Stimulated activated CD4-positive, alpha-beta T cell treated with anti-CD3 and anti-CD28 coated beads, TNF-alpha, amount 100 ng/mL, for 4 hours (primary cell): ENCODE measurements around the gene HPSE.
"Not testable (repeated sequence)": the region's sequence is repeated elsewhere in the genome, so short reads cannot be mapped to it uniquely, and the experiment has no call there.

Experiments
- DNase-seq, 3 experiments: peaks; one replicate each; pipeline ENCODE4 v3.0.0-alpha.2; 2020; ENCODE audit warnings: low read depth in 3 of 3

The HPSE gene

GRCh38 chr4:83284193-83285054 is 50.2 kb downstream of the HPSE start, which contains the start of gene COQ2:
COQ2 (minus strand) TSS chr4:83284798; CDS start chr4:83284764, 34 bp downstream.
- DNase-seq: peak; percentile 83 to 97 (median 91)

GRCh38 chr4:83283181-83283580 is 51.5 kb downstream of the HPSE start:
- no peak for DNase-seq

GRCh38 chr4:83282049-83282535 is 52.6 kb downstream of the HPSE start:
- peak in 1 of 3 experiments; percentile 37 for DNase-seq

GRCh38 chr4:83281307-83281706 is 53.3 kb downstream of the HPSE start:
- no peak for DNase-seq

DNA sequence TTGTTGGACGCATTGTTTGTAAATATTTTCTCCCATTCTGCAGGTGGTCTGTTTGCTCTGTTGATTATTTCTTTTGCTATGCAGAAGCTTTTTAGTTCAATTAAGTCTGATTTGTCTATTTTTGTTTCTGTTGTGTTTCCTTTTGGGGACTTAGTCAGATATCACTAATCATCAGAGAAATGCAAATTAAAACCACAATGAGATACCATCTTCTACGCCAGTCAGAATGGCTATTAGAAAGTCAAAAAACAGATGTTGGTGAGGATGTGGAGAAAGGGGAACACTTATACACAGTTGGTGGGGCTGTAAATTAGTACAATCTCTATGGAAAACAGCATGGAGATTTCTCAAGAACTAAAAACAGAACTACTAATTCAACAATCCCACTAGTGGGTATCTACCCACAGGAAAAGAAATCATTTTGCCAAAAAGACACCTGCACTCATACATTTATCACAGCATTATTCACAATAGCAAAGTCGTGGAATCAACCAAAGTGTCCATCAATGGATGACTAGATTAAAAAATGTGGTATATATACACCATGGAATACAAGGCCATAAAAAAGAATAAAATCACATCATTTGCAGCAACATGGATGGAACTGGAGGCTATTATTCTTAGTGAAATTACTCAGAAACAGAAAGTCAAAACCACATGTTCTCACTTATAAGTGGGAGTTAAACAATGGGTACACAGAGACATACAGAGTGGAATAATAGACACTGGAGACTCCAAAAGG is 58.2 kb downstream of the HPSE start:
- no peak for DNase-seq

- DNase-seq: not testable (repeated sequence)
These were observed 60.7 kb downstream of the HPSE start for GRCh38 chr4:83273926-83274325.

DNA sequence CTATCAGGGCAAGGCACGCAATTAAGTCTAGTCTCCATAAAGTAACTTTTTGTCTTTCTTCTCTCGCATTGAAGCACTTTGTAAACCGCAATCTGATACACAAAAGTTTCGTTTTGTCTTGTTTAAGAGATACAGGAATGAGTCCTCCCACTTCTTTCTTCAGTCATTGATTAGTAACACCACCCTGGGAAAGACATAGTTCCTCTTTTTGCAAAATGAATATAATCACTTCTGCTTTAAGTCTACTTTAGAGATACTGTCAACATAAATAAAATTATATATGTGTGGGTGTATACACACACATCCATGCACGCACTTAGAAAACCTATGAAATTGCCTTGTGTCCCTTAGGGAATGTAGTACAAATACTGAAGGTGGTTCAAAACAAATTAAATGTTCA is 61.7 kb downstream of the HPSE start:
- no peak for DNase-seq

GRCh38 chr4:83269256-83269655 is 65.4 kb downstream of the HPSE start:
- no peak for DNase-seq

- DNase-seq: no peak
These were observed 66.2 kb downstream of the HPSE start for GRCh38 chr4:83268491-83268890.

GRCh38 chr4:83267830-83268475 is 66.7 kb downstream of the HPSE start:
- no peak for DNase-seq

- DNase-seq: no peak
These were observed 67.4 kb downstream of the HPSE start for GRCh38 chr4:83267121-83267829.

DNA sequence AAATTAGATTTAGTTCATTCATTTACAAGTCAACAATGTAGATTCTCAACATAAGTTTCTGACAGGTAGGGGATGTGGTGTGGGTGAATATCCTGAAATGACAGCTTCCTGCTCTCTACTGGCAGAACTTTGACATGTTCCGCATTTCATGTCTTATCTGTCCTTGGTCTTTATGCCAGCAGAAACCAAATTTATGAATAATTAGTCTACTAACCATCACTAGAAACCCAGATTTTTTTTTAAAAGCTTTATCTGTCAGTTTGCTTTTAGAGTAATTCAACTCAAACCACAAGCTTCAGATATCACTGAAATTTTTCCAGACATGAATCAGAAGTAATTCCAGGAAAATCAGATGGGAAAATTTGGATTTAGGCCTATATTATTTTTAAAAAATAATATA is 68.0 kb downstream of the HPSE start:
- DNase-seq: no peak

DNA sequence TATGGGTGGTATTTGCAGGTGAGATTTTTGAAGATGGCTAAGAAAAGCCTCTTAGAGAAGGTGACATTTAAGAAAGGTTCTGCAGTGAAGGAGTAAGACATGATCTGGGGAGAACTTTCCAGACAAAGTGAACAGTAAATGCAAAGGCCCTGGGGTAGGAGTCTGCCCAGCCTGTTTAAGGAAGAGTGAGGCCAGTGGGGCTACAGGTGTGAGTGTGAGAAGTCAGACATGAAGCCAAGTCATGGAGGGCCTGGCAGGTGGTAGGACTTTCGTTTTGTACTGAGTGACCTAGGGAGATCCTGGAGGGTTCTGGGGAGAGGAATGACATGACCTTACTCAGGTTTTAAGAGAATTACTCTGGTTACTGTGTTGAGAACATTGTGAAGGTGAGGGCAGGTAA is 71.5 kb downstream of the HPSE start:
- DNase-seq: no peak

- no peak for DNase-seq
These were observed 72.0 kb downstream of the HPSE start for GRCh38 chr4:83262682-83263081.

DNA sequence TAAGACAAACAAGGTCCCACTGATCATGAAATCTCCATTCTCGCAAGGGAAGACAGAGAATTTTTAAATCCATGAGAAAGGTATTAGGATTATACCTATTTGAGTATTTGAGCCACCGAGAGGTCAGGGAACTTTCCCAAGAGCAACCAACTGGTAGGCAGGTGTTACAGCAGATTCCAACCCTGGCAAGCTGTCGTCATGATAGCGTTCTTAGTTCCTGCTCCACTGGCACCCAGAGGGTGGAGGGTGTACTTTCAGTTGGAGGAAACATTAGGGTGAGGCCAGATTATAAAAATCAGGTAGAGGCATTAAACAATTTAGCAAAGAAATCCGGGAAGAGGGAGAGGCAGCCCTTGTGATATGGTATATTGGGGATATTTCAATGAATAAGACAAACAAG is 73.3 kb downstream of the HPSE start:
- DNase-seq: no peak

- no peak for DNase-seq
These were observed 75.1 kb downstream of the HPSE start for GRCh38 chr4:83259586-83259985.

GRCh38 chr4:83258461-83258860 is 76.2 kb downstream of the HPSE start:
- no peak for DNase-seq

DNA sequence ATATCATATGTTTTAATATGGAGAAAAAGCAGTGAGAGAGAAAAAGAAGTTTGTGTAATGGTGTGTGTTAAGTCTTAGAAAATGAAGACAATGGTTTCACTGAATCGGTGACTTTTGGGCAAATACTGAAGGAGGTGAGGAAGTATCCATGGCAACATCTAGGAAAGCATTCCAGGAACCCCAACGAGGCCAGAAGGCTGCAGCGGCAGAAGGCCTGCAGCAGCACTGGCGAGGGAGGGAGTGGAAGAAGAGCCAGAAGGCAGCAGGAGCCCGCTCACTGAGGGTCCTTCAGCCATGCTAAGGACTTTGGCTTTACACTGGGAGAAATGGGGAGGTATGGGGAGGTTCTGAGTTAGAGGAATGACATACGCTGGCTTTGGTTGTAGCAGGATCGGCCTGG is 76.8 kb downstream of the HPSE start:
- no peak for DNase-seq

- no peak for DNase-seq
These were observed 79.1 kb downstream of the HPSE start for GRCh38 chr4:83255584-83255983.

- peak in 2 of 3 experiments; percentile 51 to 59 for DNase-seq
These were observed 81.8 kb downstream of the HPSE start for GRCh38 chr4:83252782-83253405.

DNA sequence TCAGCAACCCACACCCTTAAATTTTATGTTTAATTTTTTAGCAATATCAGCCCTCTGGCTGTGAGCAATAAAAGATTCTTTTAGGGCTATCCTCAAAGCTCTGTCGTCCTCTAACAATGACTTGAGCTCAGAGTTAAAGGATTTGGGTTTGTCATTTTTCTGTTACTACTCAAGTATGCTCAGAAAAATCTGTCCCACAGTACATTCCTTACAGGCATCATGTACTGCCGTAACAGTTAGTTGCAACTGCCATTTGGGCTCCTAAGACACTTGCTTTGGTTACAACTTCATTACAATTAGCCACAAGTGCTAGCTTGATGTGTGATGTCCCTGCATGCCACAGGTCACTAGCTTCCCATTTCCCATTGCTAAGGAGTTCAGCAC is 83.2 kb downstream of the HPSE start:
- DNase-seq: no peak
